Forelimb muscle (tissue), 1 donor: ENCODE measurements around the gene RPLP1. TPM values are rescaled to one million over a fixed set of nuclear protein-coding genes. Genes with fewer than 3 reads are reported as not detected.
"Not testable (repeated sequence)": the region's sequence is repeated elsewhere in the genome, so short reads cannot be mapped to it uniquely, and the experiment has no call there.

Source experiments
- DNase-seq: peaks from one replicate; pipeline ENCODE4 v3.0.0-alpha.2; 2013; ENCODE audit warnings: low read depth
- polyA plus RNA-seq: library from polyadenylated mRNA; unstranded; fragments of 120-200 nt; gene quantifications from one replicate; pipeline ENCODE4 v1.2.1, GENCODE V29; 2013; ENCODE audit not compliant: insufficient read length

RPLP1 gene
- polyA plus RNA-seq, 1 donor: 3,818 TPM

DNA sequence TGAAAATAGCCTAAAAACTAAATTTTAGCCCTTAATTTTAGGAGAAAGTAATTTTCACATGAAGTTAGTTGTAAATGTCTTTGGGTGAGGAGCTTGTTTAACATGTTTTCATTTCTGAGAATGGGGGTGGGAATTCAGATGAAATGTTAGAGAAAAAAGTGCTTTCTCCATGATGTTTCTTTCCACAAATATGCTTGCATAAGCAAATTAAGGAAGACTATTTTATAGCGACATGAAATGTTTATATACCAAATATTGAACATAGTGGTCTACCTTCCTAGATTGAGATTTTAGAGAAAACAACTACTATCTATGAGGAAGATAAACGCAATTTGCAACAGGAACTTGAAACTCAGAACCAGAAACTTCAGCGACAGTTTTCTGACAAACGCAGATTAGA lies 13.0 kb upstream of the RPLP1 start:
- DNase-seq: no peak

DNA sequence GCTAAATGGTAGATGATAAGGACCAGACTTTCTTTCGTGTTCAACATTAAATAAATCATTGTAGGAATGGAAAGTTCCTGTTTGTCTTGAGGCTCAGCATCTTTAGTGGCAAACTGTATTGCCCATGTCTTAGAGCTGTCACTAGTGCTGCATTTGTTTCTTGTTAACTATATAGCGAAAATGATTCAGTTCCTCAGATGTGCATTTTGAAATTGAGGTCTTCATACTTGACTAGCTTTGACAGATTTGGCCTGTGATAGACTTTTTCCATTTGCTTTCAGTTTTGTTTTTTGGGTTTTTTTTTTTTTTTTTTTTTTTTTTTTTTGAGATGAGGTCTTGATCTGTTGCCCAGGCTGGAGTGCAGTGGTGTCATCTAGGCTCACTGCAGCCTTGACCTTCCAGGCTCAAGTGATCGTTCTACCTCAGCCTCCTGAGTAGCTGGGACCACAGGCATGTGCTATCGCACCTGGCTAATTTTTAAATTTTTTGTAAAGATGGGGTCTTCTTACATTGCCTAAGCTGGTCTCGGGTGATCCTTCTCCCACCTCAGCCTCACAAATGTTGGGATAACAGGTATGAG lies 9.5 kb upstream of the RPLP1 start:
- no peak for DNase-seq

DNA sequence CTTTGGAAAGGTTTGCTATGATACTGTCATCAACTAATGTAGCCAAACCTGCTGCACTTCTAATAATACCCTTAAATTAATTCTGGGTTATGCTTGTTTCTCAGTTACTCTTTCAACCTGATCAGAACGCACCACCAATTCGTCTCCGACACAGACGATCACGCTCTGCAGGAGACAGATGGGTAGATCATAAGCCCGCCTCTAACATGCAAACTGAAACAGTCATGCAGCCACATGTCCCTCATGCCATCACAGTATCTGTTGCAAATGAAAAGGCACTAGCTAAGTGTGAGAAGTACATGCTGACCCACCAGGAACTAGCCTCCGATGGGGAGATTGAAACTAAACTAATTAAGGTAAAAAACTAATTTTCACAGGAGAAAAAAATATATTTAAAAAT lies 7.9 kb upstream of the RPLP1 start:
- DNase-seq: no peak

- no peak for DNase-seq
Measured at GRCh38 chr15:69446953-69447352, 5.7 kb upstream of the RPLP1 start.

DNA sequence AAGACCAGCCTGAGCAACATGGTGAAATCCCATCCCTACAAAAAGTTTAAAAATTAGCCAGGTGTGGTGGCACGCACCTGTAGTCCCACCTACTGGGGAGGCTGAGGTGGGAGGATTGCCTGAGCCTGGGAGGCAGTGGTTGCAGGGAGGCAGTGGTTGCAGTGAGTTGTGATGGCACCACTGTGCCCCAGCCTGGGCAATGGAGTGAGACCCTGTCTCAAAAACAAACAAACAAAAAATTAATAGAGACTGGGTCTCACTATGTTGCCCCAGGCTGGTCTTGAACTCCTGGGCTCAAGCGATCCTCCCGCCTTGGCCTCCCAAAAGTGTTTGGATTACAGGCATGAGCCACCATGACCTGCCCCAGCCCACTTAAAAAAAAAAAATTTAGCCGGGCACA lies 2.4 kb upstream of the RPLP1 start:
- not testable (repeated sequence) for DNase-seq

GRCh38 chr15:69450968-69451695 lies 1.5 kb upstream of the RPLP1 start:
- DNase-seq: no peak

DNA sequence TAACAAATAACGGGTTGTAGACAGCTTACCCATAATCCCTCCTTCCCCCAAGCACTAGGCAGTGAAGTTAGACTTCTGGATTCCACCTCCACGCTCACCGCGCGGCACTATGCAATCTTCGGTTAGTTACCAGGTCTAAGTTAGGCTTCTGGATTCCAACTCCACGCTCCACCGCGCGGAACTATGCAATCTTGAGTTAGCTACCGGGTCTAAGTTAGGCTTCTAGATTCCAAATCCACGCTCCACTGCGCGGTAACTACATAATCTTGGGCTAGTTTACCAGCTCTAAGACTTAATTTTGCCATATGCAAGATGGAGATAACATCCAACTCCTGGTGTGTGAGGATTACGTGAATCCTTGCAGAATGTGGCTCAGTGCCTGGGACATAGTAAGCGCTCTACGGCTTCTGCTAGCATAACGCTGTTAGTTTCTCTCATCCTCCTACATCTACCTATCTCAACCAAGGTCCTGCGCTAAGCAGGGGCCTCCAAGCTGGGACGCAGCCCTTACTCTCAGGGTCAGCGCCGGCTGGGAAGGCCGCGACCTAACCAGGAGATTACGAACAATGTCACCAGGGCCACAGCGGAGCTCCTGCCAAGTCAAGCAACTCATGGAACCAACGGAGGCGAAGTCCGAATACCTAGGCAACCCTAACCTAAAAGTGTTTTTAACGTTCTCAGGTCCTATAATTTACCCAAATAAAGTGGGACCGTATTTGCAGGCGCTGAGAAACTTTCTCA lies 497 bp upstream of the RPLP1 start:
- DNase-seq: no peak

DNA sequence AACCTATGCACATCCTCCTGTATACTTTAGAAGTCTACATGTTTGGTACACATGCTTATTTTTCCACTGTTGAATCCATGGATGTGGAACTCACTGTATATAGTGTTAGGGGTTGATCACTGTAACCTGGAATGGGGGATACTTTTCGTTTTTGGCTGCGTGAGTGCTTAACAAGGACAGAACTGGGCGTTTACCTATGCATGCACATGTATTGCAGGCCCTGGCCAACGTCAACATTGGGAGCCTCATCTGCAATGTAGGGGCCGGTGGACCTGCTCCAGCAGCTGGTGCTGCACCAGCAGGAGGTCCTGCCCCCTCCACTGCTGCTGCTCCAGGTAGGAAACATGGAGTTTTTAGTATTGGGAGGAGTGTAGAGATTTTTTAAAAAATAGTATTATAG lies 2.3 kb downstream of the RPLP1 start:
- DNase-seq: no peak

GRCh38 chr15:69456208-69457166 lies 3.9 kb downstream of the RPLP1 start:
- no peak for DNase-seq

- DNase-seq: no peak
Measured at GRCh38 chr15:69457304-69458280, 5.0 kb downstream of the RPLP1 start.

GRCh38 chr15:69459066-69459465 lies 6.4 kb downstream of the RPLP1 start:
- DNase-seq: no peak

- DNase-seq: no peak
Measured at GRCh38 chr15:69460481-69460880, 7.9 kb downstream of the RPLP1 start.

DNA sequence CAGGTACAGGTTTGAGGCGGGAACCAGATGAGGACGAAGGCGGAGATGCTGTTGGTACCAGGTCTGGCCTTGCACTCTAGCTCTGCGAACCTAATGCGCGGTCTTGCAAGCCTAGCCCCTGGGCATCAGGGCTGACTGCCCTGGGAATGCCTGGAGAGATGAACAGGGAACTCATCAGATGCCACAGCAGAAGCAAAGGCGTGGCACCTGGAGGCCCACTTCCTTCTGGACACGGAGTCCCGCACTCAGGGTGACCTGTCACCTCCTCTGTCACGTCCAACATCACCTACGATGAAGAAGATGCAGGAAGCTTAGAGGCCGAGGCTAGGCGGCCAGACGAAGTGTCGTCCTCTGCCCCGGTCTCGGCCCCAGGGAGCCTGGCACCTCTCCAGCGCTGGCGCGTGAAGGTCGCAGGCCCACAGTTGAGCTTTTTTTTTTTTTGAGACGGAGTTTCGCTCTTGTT lies 9.4 kb downstream of the RPLP1 start:
- DNase-seq: no peak

GRCh38 chr15:69462493-69463181 lies 10.0 kb downstream of the RPLP1 start:
- DNase-seq: peak; percentile 95

DNA sequence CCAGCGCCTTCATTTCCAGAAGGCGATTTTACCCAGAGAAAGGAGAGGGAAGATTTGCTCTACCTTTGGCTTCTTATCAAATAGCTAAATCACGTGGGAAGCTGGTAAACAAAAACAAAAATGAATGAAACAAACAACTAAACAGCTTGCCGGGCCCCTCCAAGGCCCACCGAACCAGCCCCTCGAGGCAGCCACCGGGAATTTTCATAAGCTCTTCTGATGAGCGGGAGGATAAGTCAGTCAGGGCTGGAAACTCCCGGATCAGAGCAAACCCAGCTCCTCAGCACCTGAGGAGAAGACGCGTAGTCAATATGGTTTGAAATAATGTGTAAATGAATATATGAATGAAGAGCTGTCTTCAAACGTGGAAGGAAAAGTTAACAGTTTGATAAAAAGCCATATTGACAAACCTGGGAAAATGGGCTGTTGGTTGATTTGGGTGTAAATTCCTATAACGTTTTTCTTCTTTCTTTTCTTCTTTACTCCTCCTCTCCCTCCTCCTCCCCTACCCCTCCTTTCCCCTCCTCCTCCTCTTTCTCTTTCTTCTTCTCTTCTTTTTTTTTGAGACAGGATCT lies 10.7 kb downstream of the RPLP1 start:
- DNase-seq: no peak

GRCh38 chr15:69465253-69465652 lies 12.6 kb downstream of the RPLP1 start:
- no peak for DNase-seq

GRCh38 chr15:69466733-69467132 lies 14.1 kb downstream of the RPLP1 start:
- DNase-seq: no peak

DNA sequence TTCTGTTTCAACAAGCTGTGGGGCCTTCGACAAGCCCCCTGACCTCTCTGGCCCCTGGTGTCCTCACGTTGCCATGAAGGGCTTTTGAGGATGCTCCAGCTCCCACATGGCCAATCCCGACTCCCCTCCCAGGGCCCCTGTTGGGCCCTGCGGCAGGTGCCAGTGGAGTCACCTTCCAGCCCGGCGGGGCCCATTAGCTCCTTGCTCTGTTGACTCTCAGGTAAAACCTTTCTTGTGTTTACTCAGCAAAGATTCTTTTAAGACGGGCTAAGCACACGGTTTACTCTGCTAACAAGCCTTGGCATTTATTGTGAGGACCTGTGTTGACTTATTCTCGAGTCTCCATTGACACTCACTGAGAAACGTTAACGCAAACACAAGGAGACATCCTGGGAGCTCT lies 15.0 kb downstream of the RPLP1 start:
- DNase-seq: no peak
